GM21737 (cell line): ENCODE results near the gene SPATA17.

Experiments used
- ATAC-seq: cut with Tn5 transposase; IDR thresholded peaks from one replicate; pipeline ENCODE4 v1.9.1; 2021; ENCODE audit warnings: mild to moderate bottlenecking, moderate library complexity; ENCODE audit not compliant: unreplicated experiment

Gene SPATA17

DNA sequence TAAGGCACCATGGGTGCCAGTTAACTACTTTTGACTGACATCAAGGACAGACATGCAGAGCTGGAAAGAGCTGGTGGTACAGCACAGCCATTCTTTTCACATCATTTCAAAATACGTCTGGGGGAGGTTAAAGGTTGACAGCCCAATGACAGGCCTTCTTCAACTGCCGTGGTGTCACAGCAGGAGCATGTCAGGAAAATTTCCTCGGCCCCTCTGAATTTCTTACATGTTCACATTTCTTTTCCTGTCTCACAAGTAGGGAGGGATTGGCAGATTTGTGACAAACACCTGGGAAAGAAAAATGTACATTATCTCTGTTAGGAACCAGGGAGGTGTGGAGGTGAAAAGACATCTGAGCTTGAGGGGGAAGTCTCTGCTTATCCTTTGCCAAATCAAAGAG is 279.1 kb downstream of the SPATA17 start:
- no peak for ATAC-seq

DNA sequence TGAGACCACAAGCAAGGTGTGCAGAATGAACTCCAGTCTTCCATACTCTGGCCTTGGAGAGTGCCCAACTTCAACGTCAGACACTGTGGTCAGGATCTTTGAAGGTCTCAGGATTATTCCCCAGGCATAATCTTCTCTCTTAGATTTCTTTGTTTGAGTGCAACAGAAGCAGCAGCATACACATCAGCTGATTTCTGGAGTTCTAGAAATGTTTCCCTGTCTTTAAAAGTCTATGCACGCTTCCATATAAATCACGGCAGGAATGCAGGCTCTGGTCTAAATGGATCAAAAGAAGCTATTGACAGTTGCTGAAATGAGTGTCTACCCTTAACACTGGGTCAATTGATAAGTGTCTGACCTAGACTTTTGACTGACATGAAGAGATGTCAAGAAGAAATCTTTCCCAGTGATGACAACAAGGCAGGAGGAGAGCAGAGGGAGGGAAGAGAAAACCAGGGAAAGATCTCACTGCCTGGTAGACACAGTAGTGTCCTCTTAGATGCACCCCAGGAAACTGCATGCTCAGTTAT is 279.7 kb downstream of the SPATA17 start:
- ATAC-seq: no peak

DNA sequence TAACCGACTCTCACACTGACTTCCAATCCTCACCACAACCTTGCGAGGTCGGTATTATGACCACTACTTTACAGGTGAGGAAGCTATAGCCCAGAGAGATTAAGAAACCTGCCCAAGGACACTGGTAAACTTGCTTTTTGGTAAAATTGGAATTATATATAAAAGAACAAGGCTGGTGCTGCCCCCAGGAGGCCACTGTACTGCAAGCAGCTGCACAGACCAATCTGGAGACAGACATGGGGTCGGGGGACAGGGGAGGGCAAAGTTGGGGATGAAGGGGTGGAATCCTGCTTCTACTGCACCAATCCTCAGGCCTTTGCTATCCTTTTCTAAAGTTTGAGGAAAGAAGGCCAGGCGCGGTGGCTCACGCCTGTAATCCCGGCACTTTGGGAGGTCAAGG is 280.8 kb downstream of the SPATA17 start:
- no peak for ATAC-seq

DNA sequence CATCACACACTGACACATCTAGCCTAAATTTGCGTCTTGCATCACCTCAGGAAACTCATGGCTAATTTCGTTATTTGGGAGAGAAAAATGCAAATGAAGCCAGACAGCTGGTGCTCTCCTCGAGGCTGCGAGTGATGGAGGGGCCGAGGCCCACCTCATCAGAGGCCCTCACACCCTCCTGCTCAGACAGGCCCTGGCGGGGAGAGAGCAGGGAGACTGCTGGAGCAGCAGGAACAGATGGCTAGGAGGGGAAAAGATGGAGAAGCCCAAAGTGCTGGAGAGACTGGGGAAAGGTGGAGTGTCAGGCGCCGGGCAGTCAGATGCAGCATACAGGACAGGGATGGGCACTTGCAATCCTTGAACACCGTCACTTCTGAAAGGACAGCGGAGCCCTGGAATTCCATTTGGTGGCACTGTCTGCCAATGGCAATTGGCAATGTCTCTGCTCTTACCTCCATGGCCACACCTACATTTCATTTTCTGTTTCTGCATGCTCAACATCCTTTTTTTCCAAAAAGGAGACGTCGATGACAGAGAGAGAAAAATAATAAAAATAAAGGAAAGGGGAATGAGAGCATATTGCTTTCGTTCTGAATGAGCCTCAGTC is 286.2 kb downstream of the SPATA17 start:
- no peak for ATAC-seq

DNA sequence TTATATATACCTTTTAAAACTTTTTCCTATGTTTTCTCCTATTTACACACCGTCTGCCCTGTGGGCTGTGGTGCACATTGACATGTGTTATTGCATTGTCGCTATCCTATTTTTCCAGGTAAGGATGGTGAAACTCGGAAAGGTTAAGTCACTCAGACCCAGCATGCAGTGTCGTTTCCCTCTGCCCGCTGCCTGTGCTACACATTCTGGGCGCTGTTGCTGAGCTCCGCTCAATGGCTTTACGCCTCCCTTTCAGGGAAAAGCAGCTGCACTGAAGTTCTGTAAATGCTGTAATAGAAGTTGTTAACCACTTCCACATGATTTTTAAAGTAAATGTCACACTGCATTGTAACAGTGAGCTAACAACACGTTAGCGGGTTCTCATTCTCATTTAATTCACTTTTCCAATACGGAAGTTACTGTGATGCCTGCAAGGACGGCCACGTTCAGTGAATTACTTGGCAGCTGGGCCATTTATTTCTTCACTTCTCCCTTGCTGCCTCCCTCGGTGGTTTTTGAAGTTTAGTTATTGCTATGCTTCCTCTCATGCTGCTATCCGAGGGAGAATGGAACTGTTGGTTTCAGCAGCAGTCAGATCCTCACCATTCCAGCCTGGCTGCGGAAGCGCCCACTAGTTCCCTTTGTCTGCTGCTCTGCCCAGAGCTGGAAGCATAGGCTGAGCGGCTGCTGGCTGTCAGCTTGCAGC is 288.7 kb downstream of the SPATA17 start:
- no peak for ATAC-seq
